Measurements from ENCODE around the gene ZBTB32.

- TF ChIP-seq MAX (IDR thresholded peaks at IDR 0.05) (no peak), CTCF (IDR thresholded peaks at IDR 0.05; ENCODE audit: low read depth, low read length, missing input control) (no peak)
Measured at GRCh38 chr19:35725216-35725861, 21.0 kb downstream of the ZBTB32 start.
